ENCODE results near the gene MYO10. TPM values are rescaled to one million over a fixed set of nuclear protein-coding genes. Genes with fewer than 3 reads are reported as not detected.

The MYO10 gene
- total and polyA plus RNA-seq, 8 donors = 32.6 to 71.5 (median 65.0) TPM

DNA sequence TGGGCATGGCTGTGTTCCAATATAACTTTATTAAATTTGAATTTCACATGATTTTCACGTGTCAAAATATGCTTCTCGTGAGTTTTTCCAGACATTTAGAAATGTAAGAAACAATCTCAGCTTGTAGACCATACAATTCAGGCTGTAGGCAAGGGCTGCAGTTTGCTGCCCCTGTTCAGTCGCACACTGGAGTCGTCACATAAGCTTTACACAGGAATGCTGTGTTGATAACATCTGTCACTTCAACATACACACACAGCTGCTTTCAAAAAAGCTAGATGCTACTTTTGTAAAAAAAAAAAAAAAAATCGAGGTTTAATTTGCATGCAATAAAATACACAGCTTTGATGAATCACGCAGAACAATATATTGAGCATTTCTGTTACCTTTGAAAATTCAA, 77.9 kb downstream of the MYO10 start:
- TF ChIP-seq, protein P1, sequence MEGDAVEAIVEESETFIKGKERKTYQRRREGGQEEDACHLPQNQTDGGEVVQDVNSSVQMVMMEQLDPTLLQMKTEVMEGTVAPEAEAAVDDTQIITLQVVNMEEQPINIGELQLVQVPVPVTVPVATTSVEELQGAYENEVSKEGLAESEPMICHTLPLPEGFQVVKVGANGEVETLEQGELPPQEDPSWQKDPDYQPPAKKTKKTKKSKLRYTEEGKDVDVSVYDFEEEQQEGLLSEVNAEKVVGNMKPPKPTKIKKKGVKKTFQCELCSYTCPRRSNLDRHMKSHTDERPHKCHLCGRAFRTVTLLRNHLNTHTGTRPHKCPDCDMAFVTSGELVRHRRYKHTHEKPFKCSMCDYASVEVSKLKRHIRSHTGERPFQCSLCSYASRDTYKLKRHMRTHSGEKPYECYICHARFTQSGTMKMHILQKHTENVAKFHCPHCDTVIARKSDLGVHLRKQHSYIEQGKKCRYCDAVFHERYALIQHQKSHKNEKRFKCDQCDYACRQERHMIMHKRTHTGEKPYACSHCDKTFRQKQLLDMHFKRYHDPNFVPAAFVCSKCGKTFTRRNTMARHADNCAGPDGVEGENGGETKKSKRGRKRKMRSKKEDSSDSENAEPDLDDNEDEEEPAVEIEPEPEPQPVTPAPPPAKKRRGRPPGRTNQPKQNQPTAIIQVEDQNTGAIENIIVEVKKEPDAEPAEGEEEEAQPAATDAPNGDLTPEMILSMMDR (IDR thresholded peaks at IDR 0.05) = no peak
- Histone ChIP-seq H3K4me3 (no peak overlapping the region), H3K27me3 (no peaks in the 10 kb centered on the region), H3K36me3 (no peaks in the 10 kb centered on the region), H3K4me1 (peaks cover 9 to 13% of the 10 kb centered on the region in 2 donors), H3K27ac (no peak overlapping the region), H3K9me3 (peaks cover 0 to 7% of the 10 kb centered on the region in 2 donors)
- intact Hi-C loops (cut with DNase I) = no loop called here
- DNase-seq (no peak), ATAC-seq (no peak)

DNA sequence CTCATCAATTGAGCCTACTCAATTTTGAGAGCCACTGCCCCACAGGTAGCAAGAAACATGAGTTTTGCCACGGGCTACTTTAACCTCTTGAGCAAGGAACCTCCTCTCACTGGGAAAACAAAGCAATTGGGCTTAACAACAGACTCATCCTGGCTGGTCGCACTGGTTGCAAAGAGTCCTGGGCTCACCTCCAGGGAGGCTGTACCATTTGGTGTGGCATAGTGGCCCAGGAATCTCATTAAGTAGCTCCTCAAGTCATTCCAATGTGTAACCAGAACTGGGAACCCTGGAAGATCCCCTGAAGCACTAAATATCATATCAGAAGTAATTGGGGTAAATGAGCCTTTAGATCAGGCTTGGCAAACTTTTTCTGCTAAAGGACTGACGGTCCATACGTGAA, 78.5 kb downstream of the MYO10 start:
- Histone ChIP-seq H3K4me1 (peaks cover 9 to 13% of the 10 kb centered on the region in 2 donors), H3K27ac (no peak overlapping the region), H3K27me3 (no peaks in the 10 kb centered on the region), H3K36me3 (no peaks in the 10 kb centered on the region), H3K9me3 (peaks cover 0 to 7% of the 10 kb centered on the region in 2 donors), H3K4me3 (no peak overlapping the region)
- ATAC-seq (peak; percentile 86), DNase-seq (peak in 1 of 4 donors; percentile 48)
- TF ChIP-seq, protein P1 (IDR thresholded peaks at IDR 0.05) = no peak
- intact Hi-C loops (cut with DNase I) = no loop called here

DNA sequence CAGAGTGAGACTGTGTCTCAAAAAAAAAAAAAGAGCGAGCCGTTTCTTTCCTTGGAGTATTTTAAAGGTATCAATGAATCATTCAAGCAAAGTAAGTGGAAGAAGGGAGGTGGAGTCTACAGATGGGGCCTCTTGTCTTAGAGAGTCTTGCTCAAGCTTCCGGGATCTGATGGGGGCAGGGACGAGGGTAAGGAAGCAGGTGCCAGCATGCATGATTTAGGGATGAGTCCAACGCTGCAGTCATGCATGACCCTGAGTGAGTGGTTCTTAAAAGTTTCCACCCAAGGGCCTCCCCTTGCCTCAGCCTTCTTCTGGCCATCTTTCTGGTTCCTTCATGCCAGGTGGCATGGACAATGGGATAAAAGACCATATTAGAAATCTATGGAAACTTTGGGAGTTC, 79.6 kb downstream of the MYO10 start:
- Histone ChIP-seq H3K27ac (peak overlapping the region in 1 of 2 donors; percentile 23), H3K27me3 (no peaks in the 10 kb centered on the region), H3K36me3 (no peaks in the 10 kb centered on the region), H3K4me1 (peaks cover 9 to 13% of the 10 kb centered on the region in 2 donors), H3K9me3 (peaks cover 0 to 7% of the 10 kb centered on the region in 2 donors), H3K4me3 (no peak overlapping the region)
- intact Hi-C loops (cut with DNase I) = no loop called here
- TF ChIP-seq, protein P1 (IDR thresholded peaks at IDR 0.05) = no peak
- DNase-seq = no peak
- peak; percentile 61 for ATAC-seq

DNA sequence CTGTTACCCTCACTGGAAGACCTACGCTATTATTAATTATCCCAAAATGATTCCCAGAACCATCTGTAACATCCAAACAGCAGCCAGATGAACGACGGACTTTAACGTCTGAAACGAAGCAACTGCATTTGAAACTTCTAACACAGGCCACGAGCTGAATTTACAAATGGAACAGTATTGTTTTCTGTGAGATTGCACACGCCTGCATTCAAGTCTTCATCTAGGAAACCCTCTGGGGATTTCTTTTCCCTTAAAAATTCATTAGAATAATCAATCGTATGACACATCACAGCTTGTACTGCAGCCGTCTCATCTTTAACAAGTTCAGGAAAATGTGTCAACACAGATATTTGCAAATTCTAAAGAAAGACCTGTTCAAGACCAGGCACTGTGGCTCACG, 80.2 kb downstream of the MYO10 start:
- H3K36me3 ChIP-seq = no peaks in the 10 kb centered on the region
- TF ChIP-seq, protein P1 (IDR thresholded peaks at IDR 0.05) = no peak
- ATAC-seq (no peak), DNase-seq (no peak)
- no peak overlapping the region for H3K4me3 ChIP-seq
- H3K27me3 ChIP-seq = no peaks in the 10 kb centered on the region
- intact Hi-C loops (cut with DNase I) = no loop called here
- no peak overlapping the region for H3K27ac ChIP-seq
- peaks cover 9 to 13% of the 10 kb centered on the region in 2 donors for H3K4me1 ChIP-seq
- peaks cover 0 to 7% of the 10 kb centered on the region in 2 donors for H3K9me3 ChIP-seq

DNA sequence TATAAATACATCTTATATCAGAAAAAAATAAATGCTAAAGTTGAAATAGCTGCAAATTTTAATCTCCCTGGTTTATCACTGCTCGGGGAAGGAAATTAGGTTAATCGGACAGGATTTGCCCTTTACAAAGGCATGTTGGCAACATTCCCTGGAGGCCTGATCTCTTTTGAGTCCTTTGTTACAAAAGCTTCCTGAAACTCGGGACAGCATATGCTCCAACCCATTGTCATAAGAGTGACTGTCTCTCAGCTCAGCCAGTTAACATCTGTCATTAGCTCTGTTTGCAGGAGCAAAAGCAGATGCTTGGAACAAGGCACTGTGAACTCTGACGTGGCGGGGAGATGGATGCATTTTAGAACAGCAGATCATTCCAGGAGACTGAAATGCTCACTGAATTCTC, 80.6 kb downstream of the MYO10 start:
- H3K27ac ChIP-seq = no peak overlapping the region
- H3K9me3 ChIP-seq = peaks cover 0 to 7% of the 10 kb centered on the region in 2 donors
- H3K4me1 ChIP-seq = peaks cover 9 to 13% of the 10 kb centered on the region in 2 donors
- no peak for ATAC-seq
- TF ChIP-seq, protein P1 (IDR thresholded peaks at IDR 0.05) = no peak
- H3K4me3 ChIP-seq = no peak overlapping the region
- intact Hi-C loops (cut with DNase I) = no loop called here
- H3K36me3 ChIP-seq = no peaks in the 10 kb centered on the region
- DNase-seq = peak in 1 of 4 donors; percentile 39
- no peaks in the 10 kb centered on the region for H3K27me3 ChIP-seq

All from left lung (tissue), 10 donors.